ENCODE measurements around the gene KRT6A.

KRT6A gene

GRCh38 chr12:52493172-52493571 is at the start of gene KRT6A:
Gene KRT6A, minus strand, starts transcription at chr12:52493257. Its CDS starts 69 bp downstream, at chr12:52493188.
- DNase-seq (ENCODE audit: low spot score): no peak

GRCh38 chr12:52542157-52542556 is 49.1 kb upstream of the KRT6A start:
- DNase-seq (ENCODE audit: low spot score): no peak

GRCh38 chr12:52541709-52542108 is 48.7 kb upstream of the KRT6A start:
- no peak for DNase-seq (ENCODE audit: low spot score)

GRCh38 chr12:52540531-52540930 is 47.5 kb upstream of the KRT6A start:
- no peak for DNase-seq (ENCODE audit: low spot score)

- DNase-seq (ENCODE audit: low spot score): no peak
Observed at GRCh38 chr12:52539821-52540173, 46.7 kb upstream of the KRT6A start.

- no peak for DNase-seq (ENCODE audit: low spot score)
Observed at GRCh38 chr12:52539083-52539820, 46.2 kb upstream of the KRT6A start.

GRCh38 chr12:52537101-52537500 is 44.0 kb upstream of the KRT6A start:
- DNase-seq (ENCODE audit: low spot score): no peak

- no peak for DNase-seq (ENCODE audit: low spot score)
Observed at GRCh38 chr12:52535574-52535973, 42.5 kb upstream of the KRT6A start.

GRCh38 chr12:52534482-52534881 is 41.4 kb upstream of the KRT6A start:
- no peak for DNase-seq (ENCODE audit: low spot score)

GRCh38 chr12:52533686-52534470 is 40.8 kb upstream of the KRT6A start:
- no peak for DNase-seq (ENCODE audit: low spot score)

- no peak for DNase-seq (ENCODE audit: low spot score)
Observed at GRCh38 chr12:52532636-52533035, 39.6 kb upstream of the KRT6A start.

- DNase-seq (ENCODE audit: low spot score): no peak
Observed at GRCh38 chr12:52531566-52532300, 38.7 kb upstream of the KRT6A start.

- no peak for DNase-seq (ENCODE audit: low spot score)
Observed at GRCh38 chr12:52530905-52531304, 37.8 kb upstream of the KRT6A start.

GRCh38 chr12:52530366-52530765 is 37.3 kb upstream of the KRT6A start:
- DNase-seq (ENCODE audit: low spot score): no peak

GRCh38 chr12:52529846-52530245 is 36.8 kb upstream of the KRT6A start:
- no peak for DNase-seq (ENCODE audit: low spot score)

- DNase-seq (ENCODE audit: low spot score): no peak
Observed at GRCh38 chr12:52529417-52529816, 36.4 kb upstream of the KRT6A start.

- DNase-seq (ENCODE audit: low spot score): no peak
Observed at GRCh38 chr12:52528641-52529143, 35.6 kb upstream of the KRT6A start.

GRCh38 chr12:52527121-52527800 is 34.2 kb upstream of the KRT6A start:
- DNase-seq (ENCODE audit: low spot score): no peak

GRCh38 chr12:52526511-52526951 is 33.5 kb upstream of the KRT6A start:
- no peak for DNase-seq (ENCODE audit: low spot score)

GRCh38 chr12:52525661-52526499 is 32.8 kb upstream of the KRT6A start:
- no peak for DNase-seq (ENCODE audit: low spot score)

All from CD4-positive, alpha-beta T cell treated with Interleukin-2 at 100 ng/mL for 4 hours (primary cell).